HG02884 (cell line): ENCODE data around the gene STN1.

Experiments used
- ATAC-seq: cut with Tn5 transposase; IDR thresholded peaks from one replicate; pipeline ENCODE4 v1.9.1; 2021; ENCODE audit warnings: mild to moderate bottlenecking, moderate library complexity; ENCODE audit not compliant: unreplicated experiment

STN1 gene

DNA sequence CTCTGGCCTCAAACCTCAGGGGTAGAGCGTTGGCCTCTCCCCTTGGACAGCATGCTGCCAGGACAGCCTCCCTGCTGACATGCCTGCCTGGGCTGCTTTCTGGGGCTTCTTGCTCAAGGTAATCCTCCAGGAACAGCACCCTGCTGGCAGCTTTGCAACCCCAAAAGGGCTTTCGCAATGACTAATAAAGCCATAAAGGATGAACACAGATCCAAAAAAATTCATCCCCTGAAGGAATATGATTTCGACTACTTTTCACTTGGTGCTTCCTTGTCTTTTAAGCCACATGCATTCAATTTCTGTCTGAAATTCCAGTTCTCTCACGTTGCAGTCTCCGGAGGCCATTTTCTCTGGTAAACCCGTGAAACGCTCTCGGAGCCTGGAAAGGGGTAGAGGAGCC lies 47.5 kb downstream of the STN1 start:
- no peak for ATAC-seq

DNA sequence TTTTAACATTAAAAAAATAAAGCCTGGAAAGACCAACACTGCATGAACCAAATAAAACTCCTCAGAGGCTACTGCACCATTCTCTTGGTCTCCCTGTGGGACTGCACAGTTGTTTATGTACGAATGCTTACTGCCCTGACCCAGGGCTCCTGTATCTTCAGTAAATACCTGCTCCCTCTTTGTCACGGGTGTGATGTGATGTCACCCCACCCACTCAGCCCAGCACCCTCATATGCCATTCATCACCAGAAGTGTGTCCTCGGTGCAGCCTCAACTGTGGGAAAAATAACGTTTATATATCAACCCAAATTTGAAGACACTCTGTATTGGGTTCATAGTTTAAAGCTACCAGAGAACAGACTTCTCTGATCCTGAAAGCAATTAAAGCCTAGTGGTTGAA lies 48.6 kb downstream of the STN1 start:
- no peak for ATAC-seq

DNA sequence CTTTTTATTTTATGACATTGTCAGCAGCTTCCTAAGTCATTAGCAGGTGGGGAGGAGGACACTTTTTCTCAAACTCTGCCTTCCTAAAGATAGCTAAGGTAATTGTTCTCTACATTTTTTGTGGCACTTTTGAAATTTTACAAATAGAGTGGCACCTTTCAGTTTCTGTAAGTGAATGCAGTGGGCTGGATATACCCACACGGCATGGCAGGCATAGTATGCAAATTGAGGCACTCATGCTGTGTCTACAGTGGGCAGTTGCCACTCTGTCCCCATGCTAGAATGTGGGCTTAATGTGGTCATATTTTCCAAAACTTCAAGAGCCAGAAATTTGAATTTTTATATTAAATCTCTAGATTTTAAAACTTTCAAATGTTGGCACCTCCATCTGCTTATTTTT lies 49.8 kb downstream of the STN1 start:
- ATAC-seq, result no peak

DNA sequence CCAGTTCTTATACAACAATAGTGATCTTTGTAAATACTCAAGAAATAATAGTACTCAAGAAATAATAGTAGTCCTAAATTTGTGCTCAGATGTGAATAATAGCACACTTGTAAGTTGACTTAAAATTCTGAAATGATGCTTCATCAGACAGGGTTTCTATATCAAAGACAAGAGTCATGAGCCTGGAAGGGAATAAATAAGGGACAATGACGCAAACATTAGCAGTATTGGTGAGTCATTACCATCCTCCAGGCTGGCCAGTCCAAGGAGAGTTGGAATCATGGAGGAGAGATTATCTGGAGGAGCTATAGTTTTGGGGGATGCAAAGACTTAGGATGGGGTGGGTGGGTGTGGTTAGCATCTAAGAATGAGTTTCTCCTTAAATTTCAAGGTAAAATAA lies 56.5 kb downstream of the STN1 start:
- no peak for ATAC-seq

DNA sequence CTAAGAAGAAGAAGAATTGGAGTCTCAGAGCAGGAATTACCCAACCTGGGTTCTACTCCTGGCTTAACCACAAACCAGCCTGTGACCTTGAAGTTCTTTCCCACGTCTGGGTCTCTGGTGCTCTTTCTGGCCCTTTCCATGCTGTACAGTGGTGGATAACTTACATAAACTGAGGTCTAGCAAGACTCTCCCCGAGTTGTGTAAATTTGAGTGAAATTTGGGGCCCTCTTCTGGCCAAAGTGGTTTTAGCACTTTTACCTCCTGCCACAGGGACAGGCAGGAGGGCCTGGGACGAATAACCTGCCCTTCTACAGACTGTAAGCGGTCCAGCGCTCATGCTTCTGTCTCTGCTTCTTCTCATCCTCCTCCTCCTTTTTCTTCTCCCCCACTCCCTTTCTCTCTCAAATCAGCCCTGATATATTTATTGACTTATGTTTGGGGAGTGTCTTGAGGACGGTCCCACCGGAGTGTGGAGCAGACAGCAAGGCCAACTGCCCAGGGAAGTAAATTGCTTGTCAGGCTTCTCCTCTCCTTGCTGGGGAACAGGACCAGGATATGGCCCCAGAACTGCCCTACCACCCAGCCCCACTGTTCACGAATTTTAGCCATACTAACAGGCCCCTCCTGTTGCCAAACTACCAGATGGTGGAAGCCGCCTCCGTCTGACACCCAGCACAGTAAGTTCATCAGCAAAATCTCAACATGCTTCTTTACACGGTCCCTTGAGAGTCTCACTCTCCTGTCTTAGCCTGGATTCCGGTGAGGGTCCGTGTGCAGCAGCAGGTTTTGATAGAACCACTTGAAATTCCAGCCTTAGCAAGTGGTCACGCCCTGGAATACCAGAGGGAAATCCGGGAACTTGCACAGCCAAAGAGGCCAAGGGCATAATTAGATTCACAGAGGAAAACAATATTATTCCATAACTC lies 58.6 kb downstream of the STN1 start:
- ATAC-seq, result peak; percentile 59

DNA sequence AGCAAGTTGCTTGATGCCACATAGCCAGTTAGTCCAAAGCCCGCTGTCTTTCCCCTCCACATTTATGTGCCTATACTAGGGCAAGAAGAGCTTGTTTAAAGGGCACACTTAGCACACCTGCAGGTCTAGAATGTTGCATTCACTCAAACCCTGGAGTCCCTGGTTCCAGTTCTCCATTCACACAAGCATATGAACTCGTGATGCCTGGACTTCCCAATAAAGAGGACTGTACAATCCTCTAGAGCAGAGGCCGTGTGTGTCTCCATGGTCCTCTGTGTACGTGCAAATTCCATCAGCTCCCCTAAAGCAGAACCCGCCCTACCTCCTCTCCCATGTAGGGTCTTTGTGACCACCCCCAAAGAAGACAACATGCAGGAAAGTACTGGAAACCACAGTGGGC lies 59.6 kb downstream of the STN1 start:
- ATAC-seq, result no peak

DNA sequence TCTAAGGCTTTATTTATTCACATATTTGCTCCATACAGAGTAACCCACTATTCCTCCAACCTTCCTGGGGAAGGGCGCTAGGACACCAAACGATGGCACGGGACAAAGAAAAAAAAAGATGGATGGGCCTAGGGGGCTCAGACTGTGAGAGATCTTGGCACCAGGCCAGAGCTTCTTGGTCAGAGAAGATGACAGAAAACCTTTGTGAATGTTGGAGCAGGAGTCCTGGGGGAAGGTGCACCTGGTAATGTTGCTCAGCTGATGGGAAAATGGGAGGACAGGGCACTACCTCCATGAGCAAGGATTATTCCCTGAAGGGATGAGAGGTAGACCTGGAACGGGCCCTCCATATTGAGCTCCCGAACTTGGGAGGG lies 61.2 kb downstream of the STN1 start:
- no peak for ATAC-seq

DNA sequence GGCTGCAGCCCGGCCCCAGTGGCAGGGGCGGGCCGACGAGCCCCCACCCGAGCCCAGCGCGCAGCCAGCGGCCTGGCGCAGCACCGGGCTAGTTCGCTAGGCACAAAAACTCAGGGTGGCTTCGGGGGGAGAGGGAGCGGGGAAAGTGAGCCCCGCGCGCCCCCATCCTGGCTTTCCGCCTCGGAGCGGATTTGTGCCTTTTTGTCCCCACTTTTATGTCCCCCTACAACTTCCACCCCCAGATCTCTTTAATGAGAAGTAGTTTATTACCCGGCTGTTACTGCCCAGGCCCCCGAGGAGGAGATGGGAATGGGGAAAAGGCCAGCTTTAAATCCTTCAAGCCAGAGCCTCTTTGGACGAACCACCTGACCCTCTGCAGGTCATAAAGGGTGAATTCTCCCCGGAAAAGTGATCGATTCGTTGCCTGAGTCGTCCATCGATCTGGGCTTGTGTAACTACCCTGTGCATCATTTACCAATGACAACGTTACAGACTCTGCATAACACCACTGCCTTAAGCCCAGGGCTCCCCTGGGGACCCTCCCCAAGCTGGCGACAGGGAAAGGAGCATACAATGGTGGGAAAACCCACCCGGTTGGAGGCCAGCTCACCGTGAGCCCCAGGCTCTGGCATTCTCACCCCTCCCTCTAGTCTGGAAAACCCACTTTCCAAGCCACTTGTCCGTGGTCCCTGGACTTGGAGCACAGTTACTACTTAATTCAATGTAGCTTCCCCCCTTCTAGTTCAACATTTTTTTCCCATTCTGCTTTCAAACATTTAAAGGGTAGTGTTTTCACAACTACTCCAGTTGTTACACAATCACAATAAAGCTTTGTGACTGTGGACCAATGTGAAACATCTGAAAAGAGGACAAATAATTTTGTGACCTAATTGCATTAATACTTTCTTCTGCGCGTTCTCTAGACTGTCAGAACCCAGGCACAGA lies 61.9 kb downstream of the STN1 start:
- ATAC-seq, result no peak

DNA sequence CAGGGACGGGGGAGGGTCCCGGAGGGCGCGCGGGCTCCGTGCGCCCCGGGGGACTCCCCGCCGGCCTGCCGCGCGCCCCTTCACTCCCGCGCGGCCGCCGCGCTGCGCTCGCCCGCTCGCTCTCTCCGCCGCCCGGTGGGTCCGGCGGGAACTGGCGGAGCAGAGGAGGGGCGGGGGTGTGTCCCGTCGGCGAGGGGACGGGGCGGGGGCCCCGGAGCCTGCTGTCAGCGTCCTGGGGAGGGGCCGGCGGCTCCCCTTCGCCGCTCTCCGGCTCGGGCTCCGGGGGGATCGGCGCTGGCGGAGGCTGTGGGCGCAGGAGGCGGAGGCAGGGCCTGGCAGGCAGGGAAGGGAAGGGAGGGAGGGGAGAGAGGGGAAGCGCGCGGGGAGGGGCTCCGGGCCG lies 62.6 kb downstream of the STN1 start, which contains the start of gene SH3PXD2A:
TSS of gene SH3PXD2A (minus strand) at position 153 of the 400 bp plus-strand sequence. CDS start 310 bp downstream, outside the sequence.
- ATAC-seq, result no peak

DNA sequence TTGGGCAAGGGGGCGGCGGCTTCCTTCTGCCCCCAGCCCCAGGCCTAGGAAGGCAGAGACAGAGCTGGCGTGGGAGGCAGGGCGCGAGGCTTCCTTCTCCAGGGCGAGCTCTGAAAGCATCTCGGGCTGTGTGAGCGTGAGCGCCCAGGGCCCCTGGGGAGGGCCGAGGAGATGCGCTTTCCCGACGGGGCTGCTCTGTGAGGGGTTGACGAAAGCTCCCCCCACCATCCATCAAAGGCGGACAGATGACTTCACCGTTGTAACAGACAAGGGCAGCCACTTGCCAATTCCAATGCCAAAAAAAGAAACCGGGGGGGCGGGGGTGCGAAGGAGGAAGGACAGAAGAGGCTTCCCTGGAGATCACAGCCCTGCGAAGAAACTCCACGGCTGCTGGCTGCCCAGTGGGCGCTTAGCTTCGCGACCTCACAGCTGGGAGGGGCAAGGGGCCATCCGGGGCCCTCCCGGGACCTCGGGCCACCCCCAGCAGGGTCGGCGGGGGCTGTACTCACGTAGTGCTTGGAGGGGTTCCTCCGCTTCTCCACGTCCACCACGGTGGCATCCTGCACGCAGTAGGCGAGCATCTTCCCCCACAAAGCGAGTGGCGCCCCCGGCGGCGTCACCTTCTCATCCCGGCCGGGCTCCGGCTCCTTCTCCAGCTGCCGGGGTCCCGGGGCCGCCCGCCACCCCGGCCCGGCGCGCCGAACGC lies 63.1 kb downstream of the STN1 start:
- ATAC-seq, result no peak

DNA sequence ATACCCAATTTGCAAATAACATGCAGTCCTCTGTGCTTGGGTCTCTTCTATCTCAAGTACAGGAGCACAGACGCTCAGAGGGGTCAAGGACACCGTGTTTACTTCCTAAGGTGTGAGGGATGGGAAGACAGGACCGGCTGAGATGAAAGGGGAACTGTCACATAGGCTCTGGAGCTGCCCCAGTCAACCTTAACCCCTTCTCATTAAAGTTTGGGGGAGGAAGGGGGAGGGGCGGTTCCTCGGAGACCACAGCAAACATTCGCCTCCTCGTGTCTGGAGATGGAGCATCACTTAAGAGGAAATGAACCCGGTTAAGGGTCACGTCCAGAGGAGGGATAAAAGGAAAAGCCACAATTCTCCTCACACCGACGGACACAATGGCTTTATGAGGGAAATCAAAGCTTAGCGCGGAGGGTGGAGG lies 63.7 kb downstream of the STN1 start:
- no peak for ATAC-seq

DNA sequence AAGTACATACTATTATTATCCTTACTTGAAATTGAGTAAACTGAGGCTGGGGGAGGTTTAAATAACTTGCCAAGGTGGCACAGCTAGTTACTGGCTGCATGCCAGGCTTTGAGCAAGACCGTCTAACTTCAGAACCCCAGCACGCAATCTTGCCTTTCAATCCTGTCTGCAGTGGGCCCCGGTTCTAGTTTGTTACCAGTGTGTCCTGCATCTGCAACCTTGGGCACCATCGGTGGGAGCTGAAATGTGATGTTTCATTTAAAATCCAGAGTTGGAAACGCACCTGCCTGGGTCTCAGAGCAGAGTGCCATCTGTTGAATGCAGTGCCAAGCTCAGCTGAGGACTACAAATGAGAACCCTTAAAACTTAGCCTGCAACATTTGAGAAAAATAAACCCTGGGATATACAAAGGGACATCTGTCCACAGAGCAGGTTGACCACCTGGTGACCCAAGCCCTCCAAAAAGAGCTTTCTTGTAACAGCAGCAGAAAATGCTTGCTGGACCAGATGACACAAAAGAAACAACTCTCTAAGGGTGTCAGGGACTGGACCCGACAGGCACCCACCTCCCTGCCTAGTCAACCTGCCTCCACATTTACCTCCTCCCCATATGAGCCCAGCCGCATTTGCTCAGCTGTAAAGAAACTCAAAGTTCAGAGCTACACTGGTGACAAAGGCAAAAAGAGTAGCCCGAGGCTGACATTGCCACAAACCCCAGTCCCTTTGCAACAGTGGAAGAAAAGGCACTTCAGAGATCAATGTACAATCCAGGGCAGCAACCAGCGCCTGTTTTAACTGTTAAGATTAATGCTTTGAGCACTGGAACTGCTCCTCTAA lies 64.3 kb downstream of the STN1 start:
- no peak for ATAC-seq

DNA sequence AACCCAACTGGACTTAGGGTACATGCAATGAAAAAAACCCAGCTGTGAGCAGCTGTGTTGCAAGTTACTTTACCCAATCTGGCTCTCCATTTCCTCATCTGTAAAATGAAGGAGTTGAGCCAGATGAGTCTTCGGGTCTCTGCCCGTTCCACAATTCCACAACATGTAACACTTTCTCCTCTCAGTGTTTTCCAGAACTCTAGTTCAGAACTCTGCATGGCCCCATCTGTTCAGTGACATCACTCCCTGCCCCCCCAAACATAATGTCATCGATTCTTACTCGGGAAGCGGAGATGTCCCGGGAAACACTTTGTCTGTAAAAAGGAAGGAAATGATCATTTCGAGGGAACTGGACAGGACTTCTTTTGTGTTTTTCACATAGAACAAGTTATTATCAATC lies 65.1 kb downstream of the STN1 start:
- ATAC-seq, result no peak

DNA sequence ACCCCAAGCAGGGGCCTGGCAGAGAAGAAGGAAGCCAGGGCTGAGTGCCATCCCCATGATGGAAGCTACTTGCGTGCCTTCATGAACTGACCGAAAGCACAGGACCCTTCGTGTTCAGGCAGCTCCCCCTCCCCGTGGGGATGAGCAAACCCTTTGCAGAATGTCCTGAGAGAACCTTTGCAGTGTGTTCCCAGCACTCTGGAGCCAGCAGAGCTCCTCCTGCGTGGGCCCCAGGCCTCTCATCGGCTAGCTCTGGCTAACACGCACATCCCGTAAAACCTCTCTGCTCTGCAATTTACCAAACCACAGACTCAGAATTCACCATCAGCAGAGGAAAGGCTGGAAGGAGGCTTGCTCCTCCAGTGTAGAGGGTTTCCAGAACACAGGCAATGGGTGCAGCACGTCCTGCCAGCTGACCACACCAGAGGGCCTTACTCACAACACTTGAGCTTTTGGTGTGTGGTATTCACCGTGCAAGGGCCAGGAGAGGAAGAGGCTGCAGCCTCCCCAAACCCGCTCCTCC lies 65.7 kb downstream of the STN1 start:
- no peak for ATAC-seq

DNA sequence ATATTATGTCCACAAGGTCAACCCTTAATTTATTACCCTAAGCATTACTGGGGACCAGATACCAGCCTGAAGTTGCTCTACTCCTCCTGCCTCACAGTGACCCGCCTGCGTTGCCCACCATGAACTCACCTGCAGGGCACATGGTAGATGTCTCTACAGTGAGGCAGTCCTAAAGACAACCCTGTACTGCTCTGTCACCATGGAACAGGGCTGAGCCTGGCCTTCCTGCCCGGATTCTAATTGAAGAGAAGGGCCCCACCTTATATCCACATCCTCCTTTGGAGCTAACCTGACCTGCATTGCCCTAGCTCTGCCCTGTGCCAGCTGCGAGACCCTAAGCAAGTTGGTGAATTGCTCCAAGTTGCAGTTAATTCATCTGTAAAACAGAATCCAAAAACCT lies 66.7 kb downstream of the STN1 start:
- ATAC-seq, result no peak

DNA sequence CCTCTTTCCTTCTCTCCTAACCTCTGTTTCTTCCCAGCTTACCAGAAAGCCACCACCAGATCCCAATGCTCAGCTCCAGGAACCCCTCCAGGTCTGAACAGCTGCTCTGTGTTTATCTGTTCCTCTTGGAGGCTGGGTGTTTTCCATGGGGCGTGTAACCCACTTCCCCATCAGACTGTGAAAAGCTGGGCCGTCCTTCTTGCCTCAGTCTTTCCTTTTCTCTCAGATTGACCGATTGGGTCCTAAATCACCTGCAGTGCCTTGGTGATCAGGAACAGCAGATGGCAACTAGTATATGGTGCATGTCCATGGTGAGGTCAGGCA lies 67.5 kb downstream of the STN1 start:
- ATAC-seq, result no peak

DNA sequence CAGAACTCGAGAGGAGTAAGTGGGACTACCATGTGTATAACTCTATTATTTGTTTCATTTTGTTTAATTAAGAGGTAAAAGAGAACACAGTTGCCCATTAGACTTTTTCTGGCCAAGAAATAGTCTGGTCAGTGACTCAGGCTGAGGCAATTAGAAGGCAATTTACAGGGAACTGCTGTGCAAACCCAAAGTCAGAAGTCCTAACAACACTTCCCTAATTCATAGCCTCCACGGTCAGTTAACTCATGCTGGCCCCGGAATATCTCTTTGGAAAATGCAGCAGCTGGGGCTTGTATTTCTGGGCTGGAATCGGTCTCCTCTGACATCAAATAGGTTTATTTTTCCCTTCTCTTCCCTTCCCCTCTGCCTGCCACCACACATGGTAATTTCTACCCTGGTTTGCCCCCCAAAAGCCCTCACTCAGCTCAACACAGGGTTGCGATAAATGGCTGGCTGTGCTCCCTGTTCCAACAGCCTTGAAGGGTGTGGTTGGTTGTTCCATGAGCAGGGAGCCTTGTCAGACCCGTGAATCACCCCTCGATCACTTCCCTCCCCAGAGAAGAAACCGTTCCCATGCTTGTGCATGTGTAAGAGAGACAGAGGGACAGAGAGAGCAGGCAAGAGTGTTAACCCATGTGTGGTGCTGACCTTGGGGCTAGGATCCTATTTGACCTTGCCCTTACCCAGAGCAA lies 68.0 kb downstream of the STN1 start:
- ATAC-seq, result no peak

DNA sequence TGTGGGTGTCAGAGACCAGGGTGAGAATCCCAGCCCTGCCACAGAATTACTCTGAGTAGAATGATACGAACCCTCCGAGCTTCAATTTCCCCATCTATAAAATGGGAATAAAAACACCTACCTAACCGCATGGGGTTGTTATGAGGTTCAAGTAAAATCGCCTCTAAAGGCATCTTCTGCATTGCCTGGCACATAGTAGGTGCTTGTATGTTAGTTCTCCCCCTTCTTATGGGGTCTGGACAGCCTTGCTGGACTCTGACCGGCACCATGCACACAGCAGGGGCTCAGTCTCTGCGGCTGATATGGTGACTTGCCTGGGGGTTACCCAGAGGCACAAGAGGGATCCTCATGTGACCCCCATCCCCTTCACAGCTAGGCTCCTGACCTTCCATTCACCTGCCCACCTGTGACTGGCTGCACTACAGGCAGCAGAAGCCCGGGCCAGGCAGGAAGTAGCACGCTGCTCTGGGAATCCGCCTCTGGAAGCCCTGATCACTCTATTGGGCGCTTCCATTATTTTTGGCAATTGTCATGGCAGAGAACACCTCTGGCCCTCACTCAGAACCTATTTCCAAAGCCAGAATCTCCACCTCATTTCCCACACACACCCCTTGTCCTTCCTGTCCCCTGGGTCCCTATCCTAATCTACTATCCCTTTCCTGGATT lies 68.6 kb downstream of the STN1 start:
- no peak for ATAC-seq

DNA sequence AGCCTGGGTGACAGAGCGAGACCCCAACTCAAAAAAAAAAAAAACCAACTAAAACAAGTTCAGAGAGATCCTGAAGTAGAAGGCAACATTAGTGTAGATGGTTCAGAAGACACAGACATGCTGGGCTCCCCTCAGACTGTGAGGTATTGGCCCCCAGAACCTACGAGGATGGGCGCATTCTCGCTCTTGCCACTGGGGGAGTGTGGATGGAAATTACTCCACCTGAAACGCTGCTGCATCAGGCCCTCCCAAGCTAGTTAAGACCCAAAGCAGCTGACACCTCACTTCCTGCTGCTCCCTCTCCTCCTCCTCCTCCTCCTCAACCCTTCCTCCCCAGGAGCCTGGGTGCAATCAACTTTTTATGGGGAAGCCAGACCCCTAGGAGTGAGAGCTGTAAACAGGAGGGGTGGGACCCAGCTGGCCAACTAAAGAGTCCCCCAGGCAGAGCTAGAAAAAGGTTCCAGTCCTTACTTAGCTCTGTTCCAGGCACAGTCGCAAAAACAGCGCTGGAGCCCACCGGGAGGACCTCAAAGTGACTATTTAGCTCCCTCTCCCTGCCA lies 70.0 kb downstream of the STN1 start:
- ATAC-seq, result no peak
